Activated CD4-positive, alpha-beta T cell treated with anti-CD3 and anti-CD28 coated beads, Interleukin-2, amount 10 ng/mL, durations not matched to agents 24 days and 14 days (primary cell): ENCODE measurements around the gene UBE3B. TPM values are rescaled to one million over a fixed set of nuclear protein-coding genes. Genes with fewer than 3 reads are reported as not detected.

ENCODE experiments used
- DNase-seq: peaks from one replicate; pipeline ENCODE4 v3.0.0; 2022
- H3K27ac Mint-ChIP-seq: one replicate; pipeline ENCODE4 v1.8.0; 2022; ENCODE audit warnings: mild to moderate bottlenecking, mixed read lengths
- H3K27me3 Mint-ChIP-seq: one replicate; pipeline ENCODE4 v1.8.0; 2022; ENCODE audit warnings: mixed read lengths
- H3K36me3 Mint-ChIP-seq: one replicate; pipeline ENCODE4 v1.8.0; 2022; ENCODE audit warnings: low read depth, mild to moderate bottlenecking, mixed read lengths
- H3K4me1 Mint-ChIP-seq: one replicate; pipeline ENCODE4 v1.8.0; 2021; ENCODE audit warnings: mixed read lengths
- H3K4me3 Mint-ChIP-seq: one replicate; pipeline ENCODE4 v1.8.0; 2022; ENCODE audit warnings: mild to moderate bottlenecking, moderate library complexity, mixed read lengths
- H3K9me3 Mint-ChIP-seq: one replicate; pipeline ENCODE4 v1.8.0; 2021; ENCODE audit warnings: mixed read lengths
- intact Hi-C: fragments of 100-400 bp; cut with micrococcal nuclease; formaldehyde crosslinking; loops from one replicate; pipeline ENCODE4 v1.15.1; 2023
- total RNA-seq: library from RNA; stranded (reverse); gene quantifications from 2 replicates; pipeline ENCODE4 v1.2.3, GENCODE V29; 2022

UBE3B gene
- total RNA-seq, 1 donor from 2014 or later: 32.2 TPM

DNA sequence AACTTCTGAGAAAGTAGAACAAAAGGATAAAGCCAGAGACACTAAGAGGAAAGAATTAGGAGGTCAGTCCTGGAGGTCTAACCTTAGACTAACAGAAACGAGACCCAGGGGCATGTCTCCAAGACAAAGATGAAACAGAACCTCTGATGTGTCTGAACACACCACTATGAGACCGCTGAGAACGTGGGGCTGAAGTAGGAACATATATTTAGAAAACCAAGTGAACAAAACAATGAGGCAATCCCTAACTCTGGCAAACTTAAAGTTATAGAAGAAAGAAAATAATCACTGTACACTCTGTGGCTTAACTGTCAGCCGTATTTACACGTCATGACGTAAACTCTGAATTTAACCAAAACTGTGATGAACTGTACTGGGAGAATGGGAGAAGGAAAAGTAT, 18.2 kb upstream of the UBE3B start:
- peaks cover 35% of the 10 kb centered on the region for H3K36me3 Mint-ChIP-seq
- H3K27ac Mint-ChIP-seq: peak overlapping the region; percentile 62
- intact Hi-C loops: no loop called here

DNA sequence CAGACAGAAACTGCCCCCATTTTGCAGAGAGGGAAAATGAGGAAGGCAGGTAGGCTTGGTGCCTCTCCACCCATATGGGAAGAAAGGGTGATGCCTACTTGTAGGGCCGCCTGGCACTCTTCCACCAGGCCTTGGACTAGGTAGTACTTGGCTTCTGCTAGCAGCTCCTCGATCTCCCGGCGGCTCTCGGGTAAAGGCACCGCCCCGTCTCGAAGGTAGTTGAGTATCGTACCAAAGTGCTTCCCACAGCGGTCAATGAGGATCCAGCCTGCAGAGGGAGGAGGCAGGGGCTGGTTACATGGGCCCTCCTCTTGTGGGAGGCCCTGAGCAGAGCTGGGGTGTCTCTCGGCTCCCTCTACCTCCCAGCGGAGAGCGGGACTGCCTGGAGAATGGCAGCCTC, 16.9 kb upstream of the UBE3B start:
- H3K27me3 Mint-ChIP-seq: no peaks in the 10 kb centered on the region

More for the DNA sequence above, 18.2 kb upstream of the UBE3B start:
- no peak for DNase-seq
- peaks cover 40% of the 10 kb centered on the region for H3K4me1 Mint-ChIP-seq
- H3K27me3 Mint-ChIP-seq: no peaks in the 10 kb centered on the region
- H3K9me3 Mint-ChIP-seq: no peaks in the 10 kb centered on the region
- no peak overlapping the region for H3K4me3 Mint-ChIP-seq

DNA sequence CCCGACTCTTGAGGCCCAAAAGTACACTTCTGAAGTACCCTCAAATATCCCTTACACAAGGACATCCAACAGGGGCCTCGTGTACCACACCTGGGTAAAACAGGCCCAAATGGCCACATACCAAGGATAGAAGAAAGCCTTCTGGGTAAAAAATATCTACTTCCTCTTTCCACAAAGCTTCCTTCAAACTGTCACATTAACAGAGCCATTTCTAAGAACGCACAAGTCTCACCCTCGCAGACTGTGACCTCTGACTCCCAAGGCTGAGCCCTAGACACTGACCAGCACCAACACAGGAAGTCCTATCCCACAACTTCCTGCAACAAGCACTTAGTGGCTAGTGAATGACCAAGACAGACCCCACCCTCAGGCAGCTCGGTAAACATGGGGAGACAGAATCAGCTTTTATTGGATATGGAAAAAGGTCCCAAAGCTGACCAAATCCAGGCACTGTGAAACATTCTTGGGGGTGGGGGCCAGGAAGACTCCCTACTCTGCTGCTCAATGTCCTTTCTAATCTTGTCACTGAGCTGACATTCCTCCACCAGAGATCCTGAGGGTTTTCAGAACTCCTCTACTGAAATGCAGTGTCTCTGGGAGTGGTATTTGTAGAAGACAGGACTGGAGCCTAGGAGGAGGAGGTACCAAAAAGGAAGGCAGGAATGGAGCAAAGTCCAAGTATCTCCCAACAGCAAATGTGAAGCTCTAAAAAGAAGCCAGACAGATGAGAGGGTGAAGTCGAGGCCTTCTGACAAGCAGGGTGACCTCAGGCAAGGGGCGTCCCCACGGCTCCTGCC, 16.2 kb upstream of the UBE3B start:
- no peaks in the 10 kb centered on the region for H3K9me3 Mint-ChIP-seq
- no peak overlapping the region for H3K4me3 Mint-ChIP-seq
- H3K36me3 Mint-ChIP-seq: peaks cover 27% of the 10 kb centered on the region
- peaks cover 44% of the 10 kb centered on the region for H3K4me1 Mint-ChIP-seq
- H3K27me3 Mint-ChIP-seq: no peaks in the 10 kb centered on the region
- peak overlapping the region; percentile 46 for H3K27ac Mint-ChIP-seq
- intact Hi-C loops: no loop called here
- DNase-seq: no peak

More for the DNA sequence above, 16.9 kb upstream of the UBE3B start:
- Mint-ChIP-seq H3K36me3 (peaks cover 32% of the 10 kb centered on the region), H3K4me1 (peaks cover 41% of the 10 kb centered on the region), H3K27ac (no peak overlapping the region), H3K4me3 (no peak overlapping the region), H3K9me3 (no peaks in the 10 kb centered on the region)
- intact Hi-C loops: no loop called here
- DNase-seq: no peak

DNA sequence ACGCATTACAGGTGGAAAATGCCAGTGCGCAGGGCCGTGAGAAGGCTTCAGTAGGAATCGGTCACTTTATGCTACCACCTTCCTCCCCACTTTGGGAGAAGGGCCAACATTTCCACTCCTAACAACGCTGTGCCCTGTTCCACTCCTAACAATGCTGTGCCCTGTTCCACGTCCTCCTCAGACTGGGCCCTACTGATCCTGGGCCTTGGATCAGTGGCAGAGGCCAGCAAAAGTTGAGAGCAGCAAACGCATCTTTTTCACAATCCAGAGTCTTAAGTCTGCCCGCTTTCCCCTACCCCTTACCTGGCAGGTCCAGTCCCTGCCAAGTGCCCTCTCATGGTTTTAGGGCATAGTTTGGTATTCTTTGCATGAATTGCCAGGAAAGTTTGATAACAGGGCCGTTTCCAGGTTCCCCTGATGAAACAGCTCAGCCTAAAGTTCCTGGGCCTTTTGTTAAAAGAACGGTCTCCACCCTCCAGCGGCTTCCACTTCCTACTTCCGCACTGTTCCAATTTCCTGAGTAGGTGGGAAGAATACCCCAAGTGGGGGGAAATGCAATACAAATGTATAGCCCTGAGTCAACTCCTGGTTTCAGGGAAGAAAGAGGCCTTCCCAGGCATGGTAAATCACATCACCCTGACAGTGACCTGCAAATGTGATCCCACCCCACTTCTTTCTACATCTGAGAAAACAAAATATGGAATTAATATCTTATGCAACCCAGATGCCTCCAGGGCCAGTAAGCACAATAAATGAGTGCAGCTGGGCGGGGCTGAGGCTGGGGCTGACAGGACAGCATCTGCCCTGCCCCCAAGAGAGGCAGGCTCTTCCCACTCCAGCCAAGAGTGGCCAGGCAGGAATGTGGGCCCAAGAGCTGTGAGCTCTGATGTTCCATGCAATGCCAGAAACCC, 15.3 kb upstream of the UBE3B start:
- peaks cover 24% of the 10 kb centered on the region for H3K36me3 Mint-ChIP-seq
- no peak overlapping the region for H3K27ac Mint-ChIP-seq
- H3K4me3 Mint-ChIP-seq: no peak overlapping the region
- H3K27me3 Mint-ChIP-seq: no peaks in the 10 kb centered on the region
- peaks cover 44% of the 10 kb centered on the region for H3K4me1 Mint-ChIP-seq
- intact Hi-C loops: no loop called here
- H3K9me3 Mint-ChIP-seq: no peaks in the 10 kb centered on the region
- DNase-seq: no peak

DNA sequence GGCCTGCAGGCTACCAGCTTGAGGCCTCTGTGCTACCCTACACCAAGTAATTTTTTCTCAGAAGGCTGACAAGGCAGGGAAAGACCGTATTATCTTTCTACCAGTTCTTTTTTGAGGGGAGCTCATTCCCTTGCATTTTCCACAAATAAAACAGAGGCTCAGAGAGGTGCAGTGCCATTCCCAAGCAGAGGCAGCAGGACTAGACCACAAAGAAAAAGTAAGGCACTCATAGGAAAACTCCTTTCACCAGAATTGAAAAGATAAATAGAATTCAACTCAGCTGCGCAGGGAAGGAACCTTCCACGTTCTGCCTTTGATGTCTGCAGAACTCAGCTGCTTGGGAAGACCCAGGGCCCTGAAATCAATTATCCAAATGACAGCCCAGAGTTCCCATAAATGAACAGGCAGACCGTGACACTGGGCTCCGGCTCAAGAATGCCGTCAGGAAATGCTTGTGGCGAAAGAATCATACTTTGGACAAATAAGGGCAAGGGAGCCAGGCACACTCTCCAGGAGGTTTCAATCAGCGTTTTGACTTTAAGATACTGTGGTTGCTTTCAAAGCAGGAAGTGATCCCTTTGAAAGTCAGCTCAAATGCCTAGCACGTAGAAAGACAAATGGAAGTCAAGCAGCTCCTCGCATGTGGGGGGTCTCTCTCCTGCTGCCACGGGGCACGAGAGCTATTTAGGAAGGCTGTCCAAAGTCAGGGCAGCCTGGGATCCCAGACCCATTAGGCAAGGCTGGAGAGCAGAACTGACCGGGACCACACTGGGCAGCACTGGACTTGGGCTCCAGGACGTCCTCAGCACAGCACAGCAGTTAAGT, 14.4 kb upstream of the UBE3B start:
- no peaks in the 10 kb centered on the region for H3K27me3 Mint-ChIP-seq
- peak; percentile 65 for DNase-seq
- peaks cover 41% of the 10 kb centered on the region for H3K4me1 Mint-ChIP-seq
- H3K36me3 Mint-ChIP-seq: peaks cover 20% of the 10 kb centered on the region
- peak overlapping the region; percentile 45 for H3K4me3 Mint-ChIP-seq
- no peaks in the 10 kb centered on the region for H3K9me3 Mint-ChIP-seq
- peak overlapping the region; percentile 66 for H3K27ac Mint-ChIP-seq
- intact Hi-C loops: no loop called here

DNA sequence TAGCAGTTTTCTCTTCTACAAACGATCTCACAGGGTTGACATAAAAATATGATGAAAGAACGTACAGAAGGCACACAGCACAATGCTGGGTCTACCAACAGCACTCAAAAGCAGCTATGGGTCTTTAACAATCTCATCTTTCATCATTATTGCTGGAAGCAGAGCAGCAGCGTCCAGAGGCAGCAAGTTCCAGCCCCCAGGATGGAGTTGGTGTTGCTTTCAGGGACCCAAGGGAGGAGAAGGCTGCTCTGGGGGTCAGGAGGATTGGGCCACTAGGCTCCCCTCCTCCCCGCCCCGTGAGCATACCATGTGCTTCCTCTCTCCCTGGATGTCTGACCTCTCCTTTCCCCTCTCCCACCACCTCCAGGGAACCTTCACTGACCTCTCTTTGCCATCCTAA, 13.7 kb upstream of the UBE3B start:
- H3K27me3 Mint-ChIP-seq: no peaks in the 10 kb centered on the region
- H3K4me3 Mint-ChIP-seq: peak overlapping the region; percentile 45
- H3K4me1 Mint-ChIP-seq: peaks cover 38% of the 10 kb centered on the region
- H3K36me3 Mint-ChIP-seq: peaks cover 23% of the 10 kb centered on the region
- DNase-seq: no peak
- peak overlapping the region; percentile 66 for H3K27ac Mint-ChIP-seq
- intact Hi-C loops: no loop called here
- no peaks in the 10 kb centered on the region for H3K9me3 Mint-ChIP-seq

DNA sequence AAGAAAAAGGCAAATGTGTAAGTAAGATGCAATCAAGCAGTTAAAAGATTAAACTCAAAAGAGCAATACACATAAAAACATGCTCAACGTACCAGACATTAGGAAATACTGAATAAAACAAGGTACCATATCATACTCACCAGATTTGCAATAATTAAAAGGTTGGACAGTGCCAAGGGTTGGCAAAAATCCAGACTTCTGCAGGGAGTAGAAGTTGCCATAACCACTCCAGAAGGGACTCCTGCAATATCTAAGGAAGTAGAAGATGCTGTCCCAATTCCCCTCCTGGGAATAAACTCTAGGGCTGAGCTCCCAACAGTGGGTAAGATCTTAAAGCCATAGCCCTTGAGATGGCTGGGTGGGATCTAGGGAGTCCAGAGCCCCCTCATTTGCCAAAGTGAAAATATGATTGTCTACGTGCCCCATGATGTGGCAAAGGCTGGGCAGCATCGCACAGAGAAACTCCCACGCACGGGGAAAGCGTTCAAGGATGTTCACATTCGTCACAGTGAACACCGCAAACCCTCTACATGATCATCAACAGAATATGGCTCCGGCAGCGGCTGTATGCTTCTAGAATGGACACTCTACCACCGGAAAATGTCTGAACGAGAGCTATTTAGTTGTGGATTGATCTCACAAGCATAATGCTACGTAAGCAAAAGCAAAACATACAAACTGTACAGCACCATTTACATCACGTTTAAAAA, 12.6 kb upstream of the UBE3B start:
- Mint-ChIP-seq H3K36me3 (peaks cover 21% of the 10 kb centered on the region), H3K4me3 (no peak overlapping the region)

DNA sequence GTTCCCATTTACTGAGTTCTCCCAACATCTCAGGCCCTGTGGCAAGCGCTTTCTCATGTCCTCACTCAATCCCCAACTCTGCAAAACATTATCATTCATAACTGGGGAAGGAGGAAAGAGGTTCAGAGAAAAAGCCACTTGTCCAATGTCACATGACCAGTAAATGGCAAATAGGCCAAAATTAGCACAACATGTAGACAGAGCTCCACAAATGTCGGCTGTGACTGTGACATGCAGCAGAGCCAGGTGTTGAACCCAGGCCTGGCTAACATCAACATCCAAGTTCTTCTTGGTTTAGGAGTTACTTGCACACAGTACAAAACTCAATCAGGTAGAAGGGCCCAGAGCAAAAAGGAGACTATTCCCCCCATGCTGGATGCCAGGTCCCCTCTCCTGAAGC, 11.1 kb upstream of the UBE3B start:
- no peak overlapping the region for H3K27ac Mint-ChIP-seq
- no peak overlapping the region for H3K4me3 Mint-ChIP-seq
- intact Hi-C loops: no loop called here
- H3K4me1 Mint-ChIP-seq: peaks cover 33% of the 10 kb centered on the region
- H3K36me3 Mint-ChIP-seq: peaks cover 20% of the 10 kb centered on the region
- H3K27me3 Mint-ChIP-seq: no peaks in the 10 kb centered on the region
- DNase-seq: no peak
- H3K9me3 Mint-ChIP-seq: no peaks in the 10 kb centered on the region

More for the DNA sequence above, 12.6 kb upstream of the UBE3B start:
- Mint-ChIP-seq H3K4me1 (peaks cover 31% of the 10 kb centered on the region), H3K27me3 (no peaks in the 10 kb centered on the region), H3K9me3 (no peaks in the 10 kb centered on the region), H3K27ac (no peak overlapping the region)
- no peak for DNase-seq
- intact Hi-C loops: no loop called here

DNA sequence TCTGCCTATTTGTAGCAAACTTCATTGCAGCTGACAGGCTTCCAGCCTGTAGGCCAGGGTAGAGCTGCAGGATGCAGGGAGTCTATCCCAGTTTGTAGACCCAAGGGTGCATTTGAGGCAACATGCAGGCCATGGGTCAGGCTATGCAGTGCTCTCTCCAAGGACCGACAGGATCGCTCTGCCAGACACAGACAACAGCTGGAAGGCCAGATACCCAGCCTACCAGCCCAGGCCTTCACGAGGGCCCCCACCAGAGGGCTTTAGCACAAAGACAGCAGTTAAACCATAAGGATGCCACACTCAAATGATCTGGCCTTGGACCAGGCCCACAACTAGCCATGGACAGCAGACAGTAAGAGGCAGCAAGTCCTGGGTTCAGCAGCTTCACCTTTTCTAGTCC, 10.6 kb upstream of the UBE3B start:
- Mint-ChIP-seq H3K9me3 (no peaks in the 10 kb centered on the region), H3K36me3 (peaks cover 20% of the 10 kb centered on the region), H3K27ac (no peak overlapping the region), H3K27me3 (no peaks in the 10 kb centered on the region), H3K4me3 (no peak overlapping the region), H3K4me1 (peaks cover 29% of the 10 kb centered on the region)
- no peak for DNase-seq
- intact Hi-C loops: no loop called here

DNA sequence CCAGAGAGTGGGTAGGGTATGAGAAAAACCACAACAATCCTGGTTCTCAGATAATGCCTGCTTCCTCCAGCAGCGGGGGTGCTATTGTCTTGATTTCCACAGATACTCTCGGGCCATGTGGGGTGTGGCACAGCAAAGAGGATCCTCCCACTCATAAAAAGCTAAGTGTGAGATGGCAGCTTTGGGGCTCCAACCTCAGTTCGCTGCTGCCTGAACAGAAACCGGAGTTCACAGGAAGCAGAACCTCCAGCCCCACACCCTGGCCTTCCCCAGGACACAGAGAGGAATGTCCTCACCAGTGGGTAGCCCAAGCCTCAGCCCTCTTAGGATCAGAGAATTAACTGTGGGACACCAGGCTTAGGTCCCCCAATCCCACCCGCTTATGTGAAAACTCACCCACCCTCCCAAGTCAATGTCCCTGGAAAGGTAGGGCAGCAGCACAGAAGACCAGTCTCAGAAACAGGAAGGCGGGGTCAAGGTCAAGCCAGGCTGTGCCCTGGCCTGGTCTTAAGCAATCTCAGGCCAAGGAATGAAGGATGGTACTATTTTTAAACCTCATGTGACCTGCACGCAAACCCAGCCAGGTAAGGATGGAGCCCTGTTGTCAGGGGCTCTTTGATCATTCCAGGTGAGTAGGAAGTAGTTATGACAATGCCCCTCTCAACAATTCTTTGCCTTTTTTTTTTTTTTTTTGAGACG, 9.3 kb upstream of the UBE3B start:
- Mint-ChIP-seq H3K4me1 (peaks cover 23% of the 10 kb centered on the region), H3K36me3 (peaks cover 22% of the 10 kb centered on the region), H3K4me3 (no peak overlapping the region), H3K27ac (no peak overlapping the region), H3K27me3 (no peaks in the 10 kb centered on the region), H3K9me3 (no peaks in the 10 kb centered on the region)
- intact Hi-C loops: no loop called here
- no peak for DNase-seq

DNA sequence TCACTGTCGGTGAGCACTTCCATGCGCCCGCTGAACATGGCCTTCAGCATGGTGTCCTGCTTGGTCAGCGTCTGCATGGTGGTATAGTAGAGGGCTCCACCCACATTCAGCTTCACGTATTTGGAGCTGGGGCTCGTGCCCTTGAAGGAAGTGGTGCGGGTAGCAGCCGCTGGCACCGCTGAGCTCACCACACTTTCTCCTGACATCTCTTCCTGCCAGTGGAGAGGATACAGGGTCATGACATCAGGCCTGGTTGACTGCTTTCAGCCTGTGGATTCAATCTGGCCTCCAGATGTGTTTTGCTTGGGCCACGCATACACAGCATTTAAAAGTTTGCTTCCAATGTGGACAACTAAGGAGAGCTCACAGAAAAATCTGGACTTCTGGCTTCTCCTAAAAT, 7.9 kb upstream of the UBE3B start:
- H3K27me3 Mint-ChIP-seq: no peaks in the 10 kb centered on the region
- DNase-seq: no peak
- H3K9me3 Mint-ChIP-seq: no peaks in the 10 kb centered on the region
- H3K4me3 Mint-ChIP-seq: no peak overlapping the region
- no peak overlapping the region for H3K27ac Mint-ChIP-seq
- H3K36me3 Mint-ChIP-seq: peaks cover 21% of the 10 kb centered on the region
- H3K4me1 Mint-ChIP-seq: peaks cover 12% of the 10 kb centered on the region
- intact Hi-C loops: no loop called here

DNA sequence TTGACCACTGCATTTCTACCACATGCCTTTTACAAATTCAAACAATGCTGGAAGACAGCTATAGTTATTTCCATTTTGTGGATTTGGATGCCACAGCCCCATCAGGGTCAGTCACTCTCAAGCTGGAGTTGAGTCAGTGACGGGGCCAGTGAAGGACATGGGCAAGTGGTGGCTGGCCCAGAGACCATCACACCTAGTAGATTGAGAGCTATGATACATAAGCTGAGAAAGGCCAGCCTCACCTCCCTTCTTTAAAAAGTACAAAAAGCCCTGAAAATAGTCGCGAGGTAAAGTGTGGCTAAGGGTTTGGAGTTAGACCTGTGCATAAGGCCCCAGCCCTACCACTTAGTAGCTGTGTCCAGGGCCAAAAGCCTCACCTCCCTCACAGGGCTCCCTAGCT, 4.4 kb upstream of the UBE3B start:
- intact Hi-C loops: no loop called here
- no peak overlapping the region for H3K4me3 Mint-ChIP-seq
- H3K4me1 Mint-ChIP-seq: peaks cover 25% of the 10 kb centered on the region
- H3K36me3 Mint-ChIP-seq: peaks cover 22% of the 10 kb centered on the region
- no peaks in the 10 kb centered on the region for H3K9me3 Mint-ChIP-seq
- peaks cover 2% of the 10 kb centered on the region for H3K27me3 Mint-ChIP-seq
- DNase-seq: no peak
- no peak overlapping the region for H3K27ac Mint-ChIP-seq
